Smooth muscle cell (in vitro differentiated cells): Measurements from ENCODE around the gene ITGB2. TPM values are rescaled to one million over a fixed set of nuclear protein-coding genes. Genes with fewer than 3 reads are reported as not detected.
A peak's percentile ranks its signal among the peaks of the same experiment; 100 is the strongest.

Source experiments
- DNase-seq: peaks from one replicate; lab custom pipeline; 2025; ENCODE audit not compliant: unreplicated experiment; lab: John Stamatoyannopoulos, UW
- H2AFZ ChIP-seq: fragments of 200-600 bp; sonication (generic); 2 replicates; pipeline ENCODE4 v1.6.0; 2016; ENCODE audit warnings: antibody characterized with exemption, low read depth, mild to moderate bottlenecking
- H3F3A ChIP-seq: fragments of 200-600 bp; sonication (generic); 2 replicates; pipeline ENCODE4 v1.6.0; 2017; ENCODE audit warnings: antibody characterized with exemption, low read depth
- H3K27ac ChIP-seq: fragments of 200-600 bp; sonication (generic); 2 replicates; pipeline ENCODE4 v1.5.1; 2016; ENCODE audit warnings: low read depth, mild to moderate bottlenecking
- H3K27me3 ChIP-seq: fragments of 200-600 bp; sonication (generic); 2 replicates; pipeline ENCODE4 v1.6.1; 2016; ENCODE audit warnings: low read depth, mild to moderate bottlenecking
- H3K36me3 ChIP-seq: fragments of 200-600 bp; sonication (generic); 2 replicates; pipeline ENCODE4 v1.5.1; 2016; ENCODE audit warnings: low read depth
- H3K4me1 ChIP-seq: fragments of 200-600 bp; sonication (generic); 2 replicates; pipeline ENCODE4 v1.5.1; 2016; ENCODE audit warnings: low read depth
- H3K4me2 ChIP-seq: fragments of 200-600 bp; sonication (generic); 2 replicates; pipeline ENCODE4 v1.6.0; 2016; ENCODE audit warnings: mild to moderate bottlenecking
- H3K4me3 ChIP-seq: fragments of 200-600 bp; sonication (generic); 2 replicates; pipeline ENCODE4 v1.5.1; 2016; ENCODE audit warnings: mild to moderate bottlenecking
- H3K79me2 ChIP-seq: fragments of 200-600 bp; sonication (generic); 2 replicates; pipeline ENCODE4 v1.6.0; 2016; ENCODE audit warnings: low read depth, mild to moderate bottlenecking
- H3K9ac ChIP-seq: fragments of 200-600 bp; sonication (generic); 2 replicates; pipeline ENCODE4 v1.6.0; 2016; ENCODE audit warnings: low read depth
- H3K9me3 ChIP-seq: fragments of 200-600 bp; sonication (generic); replicated peaks from 2 replicates; pipeline ENCODE4 v1.5.1; 2016; ENCODE audit warnings: low read depth
- H4K20me1 ChIP-seq: fragments of 200-600 bp; sonication (generic); 2 replicates; pipeline ENCODE4 v1.6.0; 2016; ENCODE audit warnings: low read depth
- WGBS: methylation state at CpG from one replicate; pipeline ENCODE4 v1.1.7; 2016; ENCODE audit warnings: low lambda C conversion rate; 5-methylcytosine and 5-hydroxymethylcytosine counted together
- polyA plus RNA-seq: library from polyadenylated mRNA; unstranded; fragments of >200 nt; fragmentation: Nextera tagmentation; extraction: Ambion mirVana; gene quantifications from 2 replicates; pipeline ENCODE4 v1.2.1, GENCODE V29; 2016
- total RNA-seq: library from RNA; depleted of rRNA; stranded (reverse); fragments of >200 nt; gene quantifications from 2 replicates; pipeline ENCODE4 v1.2.3, GENCODE V29; 2014
- TF ChIP-seq, protein P1 (sequence below): fragments of 200-600 bp; sonication (generic); IDR thresholded peaks from 2 replicates; pipeline ENCODE4 v1.5.1; 2017; ENCODE audit warnings: borderline replicate concordance, mild to moderate bottlenecking, antibody characterized with exemption; ENCODE audit not compliant: insufficient read depth, poor library complexity, severe bottlenecking

The ITGB2 gene
- total and polyA plus RNA-seq, 2 experiments from 2014 or later = 0.18 to 0.86 TPM

DNA sequence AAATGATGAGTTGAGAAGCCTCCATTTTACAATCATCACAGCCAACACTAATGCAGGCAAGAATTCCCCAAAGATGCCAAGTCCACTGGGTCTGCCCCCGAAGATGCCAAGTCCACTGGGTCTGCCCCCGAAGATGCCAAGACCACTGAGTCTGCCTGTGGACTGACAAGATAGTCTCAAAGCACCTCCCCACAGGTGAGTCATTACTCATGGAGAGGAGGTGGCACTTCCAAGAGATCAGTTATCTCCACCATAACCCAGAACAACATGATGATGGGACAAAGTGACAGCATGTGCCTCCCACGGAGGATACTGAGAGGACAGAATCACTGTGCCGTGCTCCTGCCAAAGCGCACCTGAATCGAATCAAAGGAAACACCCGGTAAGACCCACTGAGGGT lies 52.0 kb downstream of the ITGB2 start:
- H4K20me1 ChIP-seq = peaks cover 91% of the 10 kb centered on the region
- H3K27me3 ChIP-seq = no peaks in the 10 kb centered on the region
- H3K36me3 ChIP-seq = no peaks in the 10 kb centered on the region
- no peak for DNase-seq
- no peak overlapping the region for H3K4me3 ChIP-seq
- peak overlapping the region; percentile 69 for H3K4me2 ChIP-seq
- H3K27ac ChIP-seq = peak overlapping the region; percentile 96
- peaks cover 31% of the 10 kb centered on the region for H3K4me1 ChIP-seq
- no peak overlapping the region for H2AFZ ChIP-seq
- 94% methylated on average over 7 of the region's 7 CpGs for WGBS
- TF ChIP-seq, protein P1, sequence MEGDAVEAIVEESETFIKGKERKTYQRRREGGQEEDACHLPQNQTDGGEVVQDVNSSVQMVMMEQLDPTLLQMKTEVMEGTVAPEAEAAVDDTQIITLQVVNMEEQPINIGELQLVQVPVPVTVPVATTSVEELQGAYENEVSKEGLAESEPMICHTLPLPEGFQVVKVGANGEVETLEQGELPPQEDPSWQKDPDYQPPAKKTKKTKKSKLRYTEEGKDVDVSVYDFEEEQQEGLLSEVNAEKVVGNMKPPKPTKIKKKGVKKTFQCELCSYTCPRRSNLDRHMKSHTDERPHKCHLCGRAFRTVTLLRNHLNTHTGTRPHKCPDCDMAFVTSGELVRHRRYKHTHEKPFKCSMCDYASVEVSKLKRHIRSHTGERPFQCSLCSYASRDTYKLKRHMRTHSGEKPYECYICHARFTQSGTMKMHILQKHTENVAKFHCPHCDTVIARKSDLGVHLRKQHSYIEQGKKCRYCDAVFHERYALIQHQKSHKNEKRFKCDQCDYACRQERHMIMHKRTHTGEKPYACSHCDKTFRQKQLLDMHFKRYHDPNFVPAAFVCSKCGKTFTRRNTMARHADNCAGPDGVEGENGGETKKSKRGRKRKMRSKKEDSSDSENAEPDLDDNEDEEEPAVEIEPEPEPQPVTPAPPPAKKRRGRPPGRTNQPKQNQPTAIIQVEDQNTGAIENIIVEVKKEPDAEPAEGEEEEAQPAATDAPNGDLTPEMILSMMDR = no peak
- peak overlapping the region; percentile 65 for H3K9ac ChIP-seq
- H3F3A ChIP-seq = peaks cover 23% of the 10 kb centered on the region
- no peaks in the 10 kb centered on the region for H3K9me3 ChIP-seq
- H3K79me2 ChIP-seq = peaks cover 87% of the 10 kb centered on the region

- Histone ChIP-seq H2AFZ (no peak overlapping the region), H3K4me3 (no peak overlapping the region), H3K4me1 (peaks cover 31% of the 10 kb centered on the region), H3K4me2 (peak overlapping the region; percentile 69), H3K9ac (no peak overlapping the region), H3F3A (peaks cover 23% of the 10 kb centered on the region), H3K27me3 (no peaks in the 10 kb centered on the region), H3K27ac (peak overlapping the region; percentile 96), H3K9me3 (no peaks in the 10 kb centered on the region), H3K79me2 (peaks cover 89% of the 10 kb centered on the region), H4K20me1 (peaks cover 96% of the 10 kb centered on the region), H3K36me3 (no peaks in the 10 kb centered on the region)
- 66% methylated on average over 12 of the region's 12 CpGs for WGBS
- TF ChIP-seq, protein P1 = no peak
- no peak for DNase-seq
These were observed 52.5 kb downstream of the ITGB2 start for GRCh38 chr21:44867999-44868700.

GRCh38 chr21:44867464-44867863 lies 53.2 kb downstream of the ITGB2 start:
- WGBS = 88% methylated on average over 15 of the region's 15 CpGs
- H3K36me3 ChIP-seq = no peaks in the 10 kb centered on the region
- peaks cover 97% of the 10 kb centered on the region for H4K20me1 ChIP-seq
- peaks cover 23% of the 10 kb centered on the region for H3F3A ChIP-seq
- TF ChIP-seq, protein P1 = no peak
- H3K27me3 ChIP-seq = no peaks in the 10 kb centered on the region
- no peak overlapping the region for H3K4me3 ChIP-seq
- H3K79me2 ChIP-seq = peaks cover 87% of the 10 kb centered on the region
- H3K9me3 ChIP-seq = no peaks in the 10 kb centered on the region
- H3K27ac ChIP-seq = peak overlapping the region; percentile 96
- H3K4me1 ChIP-seq = peaks cover 31% of the 10 kb centered on the region
- no peak overlapping the region for H2AFZ ChIP-seq
- peak overlapping the region; percentile 28 for H3K9ac ChIP-seq
- no peak for DNase-seq
- H3K4me2 ChIP-seq = peak overlapping the region; percentile 53

GRCh38 chr21:44866780-44867179 lies 53.9 kb downstream of the ITGB2 start:
- Histone ChIP-seq H3K9ac (peak overlapping the region; percentile 28), H2AFZ (no peak overlapping the region), H3K4me1 (peaks cover 26% of the 10 kb centered on the region), H3K4me2 (peak overlapping the region; percentile 53), H4K20me1 (peaks cover 97% of the 10 kb centered on the region), H3K27me3 (no peaks in the 10 kb centered on the region), H3F3A (peaks cover 18% of the 10 kb centered on the region), H3K4me3 (no peak overlapping the region), H3K9me3 (no peaks in the 10 kb centered on the region), H3K27ac (peak overlapping the region; percentile 96), H3K79me2 (peaks cover 88% of the 10 kb centered on the region), H3K36me3 (no peaks in the 10 kb centered on the region)
- TF ChIP-seq, protein P1 = no peak
- WGBS = 16% methylated on average over 7 of the region's 7 CpGs
- DNase-seq = no peak
